OCI-LY3 (cell line): Measurements from ENCODE around the gene ZNF366.

Source experiments
- H2AFZ ChIP-seq: fragments of 200-600, 300-600 bp; shearing (Covaris generic); 2 replicates; pipeline ENCODE4 v1.6.0; 2014; ENCODE audit warnings: antibody characterized with exemption, low read depth, low read length
- H3K27ac ChIP-seq: fragments of 200-600, 300-600 bp; sonication (generic); 2 replicates; pipeline ENCODE4 v1.5.1; 2014; ENCODE audit warnings: mild to moderate bottlenecking, low read length, moderate library complexity, mixed read lengths
- H3K27me3 ChIP-seq: fragments of 200-600, 300-600 bp; sonication (generic); 2 replicates; pipeline ENCODE4 v1.6.1; 2014; ENCODE audit warnings: low read depth, low read length, mixed read lengths
- H3K36me3 ChIP-seq: fragments of 200-600, 300-600 bp; sonication (generic); replicated peaks from 2 replicates; pipeline ENCODE3; 2014; ENCODE audit warnings: low read depth, low read length, mixed read lengths
- H3K4me1 ChIP-seq: fragments of 300-600, 200-600 bp; sonication (generic); 2 replicates; pipeline ENCODE4 v1.6.1; 2014; ENCODE audit warnings: low read length, mixed read lengths
- H3K4me2 ChIP-seq: fragments of 200-600, 300-600 bp; sonication (generic); 2 replicates; pipeline ENCODE4 v1.6.1; 2014; ENCODE audit warnings: low read length, mixed read lengths
- H3K4me3 ChIP-seq: fragments of 300-600, 200-600 bp; sonication (generic); 2 replicates; pipeline ENCODE4 v1.5.1; 2014; ENCODE audit warnings: antibody characterized with exemption, mild to moderate bottlenecking, low read length, moderate library complexity
- H3K79me2 ChIP-seq: fragments of 300-600, 200-600 bp; shearing (Covaris generic); 2 replicates; pipeline ENCODE4 v1.6.1; 2014; ENCODE audit warnings: mild to moderate bottlenecking, low read length, mixed read lengths
- H3K9ac ChIP-seq: fragments of 300-600, 200-600 bp; shearing (Covaris generic); 2 replicates; pipeline ENCODE4 v1.6.0; 2014; ENCODE audit warnings: mild to moderate bottlenecking, low read length, moderate library complexity
- H3K9me3 ChIP-seq: fragments of 200-600, 300-600 bp; shearing (Covaris generic); 2 replicates; pipeline ENCODE4 v1.6.1; 2014; ENCODE audit warnings: low read length, mixed read lengths; ENCODE audit not compliant: insufficient read depth
- H4K20me1 ChIP-seq: fragments of 200-600, 300-600 bp; sonication (generic); 2 replicates; pipeline ENCODE4 v1.6.1; 2016; ENCODE audit warnings: low read length, mixed read lengths; ENCODE audit not compliant: insufficient read depth
- EZH2phosphoT487 ChIP-seq: fragments of 200-600 bp; shearing (Covaris generic); IDR thresholded peaks from 2 replicates; pipeline ENCODE4 v1.6.1; 2018; ENCODE audit warnings: antibody characterized with exemption, mixed run types, low read depth
- TF ChIP-seq, protein P1 (sequence below): fragments of 200-600, 300-600 bp; sonication (generic); IDR thresholded peaks from 2 replicates; pipeline ENCODE4 v1.5.1; 2014; ENCODE audit warnings: antibody characterized with exemption, low read length, low read depth

Gene ZNF366

DNA sequence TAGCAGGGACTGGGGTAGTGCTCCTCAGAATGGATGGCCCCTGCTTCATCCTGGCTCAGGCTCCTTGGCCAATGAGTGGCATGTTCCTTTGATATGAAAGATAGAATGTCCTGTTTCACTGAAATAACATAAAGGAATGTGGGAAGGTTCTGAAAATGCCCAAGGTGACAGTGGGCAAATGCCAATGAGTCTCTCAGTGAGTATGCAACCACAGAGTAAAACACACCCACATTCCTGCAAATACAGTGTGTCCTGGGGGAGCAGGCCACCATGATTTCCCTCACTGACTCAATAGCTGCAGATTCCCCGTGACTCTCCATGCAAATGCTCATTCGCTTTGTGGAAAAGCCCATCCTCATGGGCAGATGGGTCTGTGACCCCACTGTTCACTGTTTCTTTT, 36.4 kb downstream of the ZNF366 start:
- Histone ChIP-seq H3K27ac (no peak overlapping the region), H3K9ac (no peak overlapping the region), H3K4me1 (peaks cover 23% of the 10 kb centered on the region), H3K9me3 (no peaks in the 10 kb centered on the region), H3K4me2 (no peak overlapping the region), H2AFZ (no peak overlapping the region), H3K27me3 (peaks cover 8% of the 10 kb centered on the region; the same call in 1 of the 2 replicates), H3K36me3 (no peaks in the 10 kb centered on the region), H3K4me3 (no peak overlapping the region), H4K20me1 (no peaks in the 10 kb centered on the region), H3K79me2 (no peaks in the 10 kb centered on the region)
- TF ChIP-seq, protein P1, sequence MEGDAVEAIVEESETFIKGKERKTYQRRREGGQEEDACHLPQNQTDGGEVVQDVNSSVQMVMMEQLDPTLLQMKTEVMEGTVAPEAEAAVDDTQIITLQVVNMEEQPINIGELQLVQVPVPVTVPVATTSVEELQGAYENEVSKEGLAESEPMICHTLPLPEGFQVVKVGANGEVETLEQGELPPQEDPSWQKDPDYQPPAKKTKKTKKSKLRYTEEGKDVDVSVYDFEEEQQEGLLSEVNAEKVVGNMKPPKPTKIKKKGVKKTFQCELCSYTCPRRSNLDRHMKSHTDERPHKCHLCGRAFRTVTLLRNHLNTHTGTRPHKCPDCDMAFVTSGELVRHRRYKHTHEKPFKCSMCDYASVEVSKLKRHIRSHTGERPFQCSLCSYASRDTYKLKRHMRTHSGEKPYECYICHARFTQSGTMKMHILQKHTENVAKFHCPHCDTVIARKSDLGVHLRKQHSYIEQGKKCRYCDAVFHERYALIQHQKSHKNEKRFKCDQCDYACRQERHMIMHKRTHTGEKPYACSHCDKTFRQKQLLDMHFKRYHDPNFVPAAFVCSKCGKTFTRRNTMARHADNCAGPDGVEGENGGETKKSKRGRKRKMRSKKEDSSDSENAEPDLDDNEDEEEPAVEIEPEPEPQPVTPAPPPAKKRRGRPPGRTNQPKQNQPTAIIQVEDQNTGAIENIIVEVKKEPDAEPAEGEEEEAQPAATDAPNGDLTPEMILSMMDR: no peak
- TF ChIP-seq EZH2phosphoT487: no peak

DNA sequence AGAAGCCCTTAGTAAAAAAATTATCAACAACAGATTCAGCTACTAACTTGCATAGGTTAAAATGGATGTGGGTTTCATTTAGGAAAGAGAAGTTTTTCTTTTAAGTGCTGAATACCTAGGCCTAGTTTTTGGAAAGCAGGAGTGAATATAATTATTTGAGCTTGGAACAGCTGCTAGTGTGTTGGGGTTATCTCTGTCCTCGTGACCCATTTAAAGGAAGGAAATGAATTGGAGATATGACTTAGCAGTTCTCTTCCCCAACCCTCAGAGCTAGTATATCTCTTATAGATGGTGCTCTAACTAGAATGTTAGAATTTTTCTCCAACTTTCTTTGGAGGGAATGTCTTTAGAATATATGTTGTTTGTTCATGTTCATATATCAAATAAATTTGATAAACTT, 38.6 kb downstream of the ZNF366 start:
- Histone ChIP-seq H3K79me2 (no peaks in the 10 kb centered on the region), H3K36me3 (no peaks in the 10 kb centered on the region), H3K9ac (no peak overlapping the region), H3K9me3 (no peaks in the 10 kb centered on the region), H2AFZ (no peak overlapping the region), H3K4me3 (no peak overlapping the region), H3K4me1 (peaks cover 33% of the 10 kb centered on the region), H3K4me2 (no peak overlapping the region), H3K27ac (no peak overlapping the region), H4K20me1 (no peaks in the 10 kb centered on the region), H3K27me3 (peaks cover 3% of the 10 kb centered on the region; the same call in 1 of the 2 replicates)
- no peak for TF ChIP-seq EZH2phosphoT487
- TF ChIP-seq, protein P1: no peak

DNA sequence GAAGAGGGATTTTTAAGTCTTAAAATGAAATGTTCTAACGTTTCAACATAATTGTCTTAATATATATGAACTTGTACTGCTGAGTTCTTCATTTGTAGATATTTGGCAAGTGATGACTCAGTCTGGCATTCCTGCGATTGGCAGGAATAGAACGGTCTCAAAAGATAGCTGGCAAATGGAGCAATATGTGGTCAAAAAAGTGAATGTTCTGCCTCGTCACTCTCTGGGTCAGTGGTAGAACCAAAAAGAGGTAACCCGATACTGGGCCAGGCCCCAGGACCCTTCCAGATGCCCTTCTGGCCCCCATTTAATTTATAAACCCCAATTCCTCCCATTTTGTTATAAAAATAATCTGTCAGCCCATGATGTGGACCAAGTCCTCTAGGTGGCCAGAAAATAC, 39.2 kb downstream of the ZNF366 start:
- Histone ChIP-seq H3K9me3 (no peaks in the 10 kb centered on the region), H3K4me3 (no peak overlapping the region), H3K4me1 (peaks cover 33% of the 10 kb centered on the region), H3K79me2 (no peaks in the 10 kb centered on the region), H3K27me3 (no peaks in the 10 kb centered on the region; the same call in 1 of the 2 replicates), H4K20me1 (no peaks in the 10 kb centered on the region), H3K27ac (no peak overlapping the region), H3K4me2 (no peak overlapping the region), H3K9ac (no peak overlapping the region), H3K36me3 (no peaks in the 10 kb centered on the region), H2AFZ (no peak overlapping the region)
- TF ChIP-seq EZH2phosphoT487: no peak
- TF ChIP-seq, protein P1: no peak

DNA sequence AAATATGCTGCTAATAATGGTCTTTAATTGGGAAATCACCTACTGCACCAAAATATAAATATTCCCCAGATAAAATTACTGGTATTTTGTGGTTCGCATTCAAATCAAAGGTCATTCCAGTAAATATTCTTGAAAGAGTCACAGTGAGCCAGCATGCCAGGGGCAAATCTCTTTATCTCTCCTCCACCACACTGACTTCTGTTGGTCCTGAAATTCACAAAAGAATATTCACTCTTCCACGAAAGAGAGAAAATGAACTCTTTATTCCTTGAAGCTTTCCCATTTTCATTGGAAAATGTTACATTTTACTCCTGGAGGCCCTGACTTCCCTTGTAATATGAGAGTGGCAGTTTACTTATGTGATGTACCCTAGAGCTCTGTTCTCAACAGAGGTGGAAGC, 39.7 kb downstream of the ZNF366 start:
- Histone ChIP-seq H3K9ac (no peak overlapping the region), H3K9me3 (no peaks in the 10 kb centered on the region), H4K20me1 (no peaks in the 10 kb centered on the region), H2AFZ (no peak overlapping the region), H3K79me2 (no peaks in the 10 kb centered on the region), H3K4me2 (no peak overlapping the region), H3K36me3 (no peaks in the 10 kb centered on the region), H3K4me3 (no peak overlapping the region), H3K4me1 (peaks cover 31% of the 10 kb centered on the region), H3K27ac (no peak overlapping the region), H3K27me3 (no peaks in the 10 kb centered on the region; the same call in 1 of the 2 replicates)
- no peak for TF ChIP-seq EZH2phosphoT487
- TF ChIP-seq, protein P1: no peak
